Stimulated activated CD8-positive, alpha-beta memory T cell treated with anti-CD3 and anti-CD28 coated beads, Interleukin-7, amount 100 ng/mL, for 1 hour (primary cell): ENCODE data around the gene LMO2.

Experiments used
- DNase-seq, 2 donors: peaks; one replicate each; pipeline ENCODE4 v3.0.0-alpha.2; 2020; ENCODE audit warnings: low read depth in 2 of 2

The LMO2 gene

GRCh38 chr11:33887886-33888285, 4.0 kb downstream of the LMO2 start:
- DNase-seq: no peak

- no peak for DNase-seq
Observed at GRCh38 chr11:33885338-33886005, 6.4 kb downstream of the LMO2 start.

- no peak for DNase-seq
Observed at GRCh38 chr11:33884601-33885000, 7.3 kb downstream of the LMO2 start.

- DNase-seq: no peak
Observed at GRCh38 chr11:33884035-33884434, 7.8 kb downstream of the LMO2 start.

GRCh38 chr11:33881651-33882503, 10.0 kb downstream of the LMO2 start:
- no peak for DNase-seq

- no peak for DNase-seq
Observed at GRCh38 chr11:33880979-33881378, 10.9 kb downstream of the LMO2 start.

- DNase-seq: no peak
Observed at GRCh38 chr11:33879375-33879774, 12.5 kb downstream of the LMO2 start.

GRCh38 chr11:33877038-33877437, 14.8 kb downstream of the LMO2 start:
- DNase-seq: no peak

GRCh38 chr11:33875621-33876294, 16.1 kb downstream of the LMO2 start:
- DNase-seq: no peak

GRCh38 chr11:33874910-33875490, 16.9 kb downstream of the LMO2 start:
- no peak for DNase-seq

GRCh38 chr11:33874433-33874832, 17.4 kb downstream of the LMO2 start:
- DNase-seq: no peak

- DNase-seq: no peak
Observed at GRCh38 chr11:33869481-33870422, 22.1 kb downstream of the LMO2 start.

- no peak for DNase-seq
Observed at GRCh38 chr11:33868647-33869461, 23.0 kb downstream of the LMO2 start.

GRCh38 chr11:33867996-33868646, 23.8 kb downstream of the LMO2 start:
- DNase-seq: no peak

GRCh38 chr11:33867561-33867960, 24.3 kb downstream of the LMO2 start:
- DNase-seq: no peak

- DNase-seq: no peak
Observed at GRCh38 chr11:33866936-33867335, 24.9 kb downstream of the LMO2 start.

- DNase-seq: no peak
Observed at GRCh38 chr11:33864479-33864878, 27.4 kb downstream of the LMO2 start.

- no peak for DNase-seq
Observed at GRCh38 chr11:33863418-33864172, 28.3 kb downstream of the LMO2 start.
